OCI-LY3 (cell line): Measurements from ENCODE around the gene OR5K4.

Source experiments
- CTCF ChIP-seq: fragments of 200-600, 300-600 bp; sonication (generic); IDR thresholded peaks from 2 replicates; pipeline ENCODE4 v1.5.1; 2014; ENCODE audit warnings: antibody characterized with exemption, low read length, low read depth
- EZH2phosphoT487 ChIP-seq: fragments of 200-600 bp; shearing (Covaris generic); IDR thresholded peaks from 2 replicates; pipeline ENCODE4 v1.6.1; 2018; ENCODE audit warnings: antibody characterized with exemption, mixed run types, low read depth

GRCh38 chr3:98325055-98325454, 28.6 kb upstream of the OR5K4 start:
- TF ChIP-seq CTCF (no peak), EZH2phosphoT487 (no peak)
